Measurements from ENCODE around the gene ANKMY1. TPM values are rescaled to one million over a fixed set of nuclear protein-coding genes. Genes with fewer than 3 reads are reported as not detected.
A peak's percentile ranks its signal among the peaks of the same experiment; 100 is the strongest.

ANKMY1 gene
- total and polyA plus RNA-seq, 11 donors, result 2.4 to 11.7 (median 5.5) TPM

GRCh38 chr2:240457223-240458043, 100.4 kb downstream of the ANKMY1 start:
- ATAC-seq (no peak), DNase-seq (peak in 3 of 5 donors; percentile 15 to 24 (median 23))
- peaks cover 0 to 33% (median 3%) of the 10 kb centered on the region in 9 donors for H3K27me3 ChIP-seq
- WGBS, 4 donors, result 63 to 76% (median 65%) methylated on average over 22 of the region's 22 CpGs
- no peak overlapping the region for H3K4me3 ChIP-seq
- no peak for TF ChIP-seq CTCF (IDR thresholded peaks at IDR 0.05)
- no peak for TF ChIP-seq POLR2A (IDR thresholded peaks at IDR 0.05)
- intact Hi-C loops (cut with DNase I), result loop anchor here in 1 of 10 donors (5.0 kb wide), 1 partner anchor 110 kb away; the partner anchor contains the start of gene RNPEPL1
- no peaks in the 10 kb centered on the region for H3K9me3 ChIP-seq
- peaks cover 0 to 6% (median 0%) of the 10 kb centered on the region in 9 donors for H3K36me3 ChIP-seq
- H3K27ac ChIP-seq, result peak overlapping the region in 1 of 12 donors; percentile 60
- peaks cover 0 to 68% (median 12%) of the 10 kb centered on the region in 12 donors for H3K4me1 ChIP-seq

GRCh38 chr2:240456447-240457222, 101.2 kb downstream of the ANKMY1 start:
- WGBS, 4 donors, result 64 to 71% (median 66%) methylated on average over 12 to 17 of the region's 17 CpGs
- Histone ChIP-seq H3K27me3 (peaks cover 0 to 40% (median 5%) of the 10 kb centered on the region in 9 donors), H3K4me3 (no peak overlapping the region), H3K36me3 (no peaks in the 10 kb centered on the region), H3K9me3 (no peaks in the 10 kb centered on the region), H3K4me1 (peaks cover 0 to 76% (median 20%) of the 10 kb centered on the region in 12 donors), H3K27ac (peak overlapping the region in 1 of 12 donors; percentile 60)
- DNase-seq (peak in 1 of 5 donors; percentile 37), ATAC-seq (no peak)
- TF ChIP-seq CTCF (IDR thresholded peaks at IDR 0.05) (no peak), POLR2A (IDR thresholded peaks at IDR 0.05) (no peak)
- intact Hi-C loops (cut with DNase I), result loop anchor here in 1 of 10 donors (5.0 kb wide), 1 partner anchor 111 kb away; the partner anchor contains the start of gene RNPEPL1

- WGBS, 4 donors, result 21 to 33% (median 27%) methylated on average over 33 to 55 of the region's 55 CpGs
- Histone ChIP-seq H3K4me3 (peak overlapping the region in 5 of 12 donors; percentile 9 to 24 (median 13)), H3K9me3 (no peaks in the 10 kb centered on the region), H3K27ac (peak overlapping the region in 2 of 12 donors; percentile 29 to 60), H3K36me3 (no peaks in the 10 kb centered on the region), H3K4me1 (peaks cover 0 to 83% (median 25%) of the 10 kb centered on the region in 12 donors), H3K27me3 (peaks cover 0 to 47% (median 6%) of the 10 kb centered on the region in 9 donors)
- peak in 1 of 5 donors; percentile 29 for DNase-seq
- ATAC-seq, result no peak
- intact Hi-C loops (cut with DNase I), result loop anchor here in 1 of 10 donors (5.0 kb wide), 1 partner anchor 111 kb away; the partner anchor contains the start of gene RNPEPL1
- TF ChIP-seq CTCF (IDR thresholded peaks at IDR 0.05) (no peak), POLR2A (IDR thresholded peaks at IDR 0.05) (no peak)
Observed at GRCh38 chr2:240455647-240456446, 101.9 kb downstream of the ANKMY1 start.
